HepG2 (cell line): ENCODE data around the gene FOXD2. TPM values are rescaled to one million over a fixed set of nuclear protein-coding genes. Genes with fewer than 3 reads are reported as not detected.

Source experiments
- DZIP1 ChIP-seq: sonication (generic); formaldehyde crosslinking; IDR thresholded peaks from 2 replicates; pipeline ENCODE4 v1.5.0; 2020; ENCODE audit warnings: mild to moderate bottlenecking, missing genetic modification reagents
- FLYWCH1 ChIP-seq: sonication (generic); formaldehyde crosslinking; IDR thresholded peaks from 2 replicates; pipeline ENCODE4 v1.8.1; 2023; ENCODE audit warnings: mild to moderate bottlenecking, missing genetic modification reagents
- FOXP4 ChIP-seq: sonication (generic); formaldehyde crosslinking; IDR thresholded peaks from 2 replicates; pipeline ENCODE4 v1.4.0; 2020; ENCODE audit warnings: missing genetic modification reagents
- HINFP ChIP-seq: sonication (generic); formaldehyde crosslinking; IDR thresholded peaks from 2 replicates; pipeline ENCODE4 v1.4.0; 2020; ENCODE audit warnings: low read depth, mild to moderate bottlenecking, missing genetic modification reagents
- HMGA1 ChIP-seq: sonication (generic); formaldehyde crosslinking; conservative IDR thresholded peaks from 2 replicates; pipeline ENCODE4 v1.4.0; 2020; ENCODE audit warnings: missing genetic modification reagents
- KLF11 ChIP-seq: IDR thresholded peaks from 2 replicates; pipeline ENCODE4 v1.6.1; 2016; ENCODE audit warnings: missing compliant biosample characterization
- MED8 ChIP-seq: sonication (generic); formaldehyde crosslinking; IDR thresholded peaks from 2 replicates; pipeline ENCODE4 v1.8.1; 2023; ENCODE audit warnings: mild to moderate bottlenecking, missing genetic modification reagents; ENCODE audit not compliant: insufficient replicate concordance
- NFYB ChIP-seq: sonication (generic); formaldehyde crosslinking; IDR thresholded peaks from 2 replicates; pipeline ENCODE4 v1.4.0; 2020; ENCODE audit warnings: missing genetic modification reagents
- PCBP1 ChIP-seq: fragments of 200-400 bp; formaldehyde crosslinking; IDR thresholded peaks from 2 replicates; pipeline ENCODE4 v1.6.1; 2017; ENCODE audit warnings: mild to moderate bottlenecking, low read depth, low read length, borderline replicate concordance
- PITX1 ChIP-seq: sonication (generic); formaldehyde crosslinking; IDR thresholded peaks from 2 replicates; pipeline ENCODE4 v1.5.1; 2020; ENCODE audit warnings: mild to moderate bottlenecking, missing genetic modification reagents
- SMARCE1 ChIP-seq: fragments of 450-650 bp; IDR thresholded peaks from 2 replicates; pipeline ENCODE4 v1.6.1; 2017; ENCODE audit warnings: borderline replicate concordance
- SP2 ChIP-seq: sonication (generic); formaldehyde crosslinking; IDR thresholded peaks from 2 replicates; pipeline ENCODE4 v1.5.1; 2020; ENCODE audit warnings: mild to moderate bottlenecking, missing genetic modification reagents
- SPEN ChIP-seq: sonication (generic); formaldehyde crosslinking; IDR thresholded peaks from 2 replicates; pipeline ENCODE4 v1.5.1; 2020; ENCODE audit warnings: low read depth, mild to moderate bottlenecking, missing genetic modification reagents
- SRY ChIP-seq: sonication (generic); formaldehyde crosslinking; IDR thresholded peaks from 2 replicates; pipeline ENCODE4 v1.8.0; 2022; ENCODE audit warnings: mild to moderate bottlenecking, missing genetic modification reagents
- TCF12 ChIP-seq, 2 experiments: fragments of 450-650 bp in 1 of 2; sonication (generic) in 1 of 2; formaldehyde crosslinking in 1 of 2; IDR thresholded peaks; 2 replicates each; pipeline versions ENCODE4 v1.6.1 to v1.8.0; 2017 to 2022; ENCODE audit warnings: antibody characterized with exemption in 1 of 2, mild to moderate bottlenecking in 1 of 2, missing genetic modification reagents in 1 of 2, moderate library complexity in 1 of 2
- ZNF672 ChIP-seq: sonication (generic); formaldehyde crosslinking; IDR thresholded peaks from 2 replicates; pipeline ENCODE4 v1.8.1; 2022; ENCODE audit warnings: missing genetic modification reagents
- ZNF703 ChIP-seq: sonication (generic); formaldehyde crosslinking; IDR thresholded peaks from 2 replicates; pipeline ENCODE4 v1.5.1; 2020; ENCODE audit warnings: missing genetic modification reagents, mild to moderate bottlenecking, moderate library complexity, borderline replicate concordance
- ZNF775 ChIP-seq: sonication (generic); formaldehyde crosslinking; IDR thresholded peaks from 2 replicates; pipeline ENCODE4 v1.4.0; 2020; ENCODE audit warnings: missing genetic modification reagents, mild to moderate bottlenecking, moderate library complexity, borderline replicate concordance
- polyA plus RNA-seq, 8 experiments: library from polyadenylated mRNA; depleted of rRNA in 3 of 8; stranded (reverse) in 7 of 8; unstranded in 1 of 8; fragments of >200 nt; fragmentation: Illumina TruSeq in 4 of 8; extraction: Trizol in 4 of 8; gene quantifications; 2 replicates each; pipeline versions ENCODE4 v1.2.1 to v1.2.3, GENCODE V29; 2011 to 2016; ENCODE audit warnings: low read depth in 4 of 8, missing spikeins in 1 of 8, mixed read lengths in 1 of 8; ENCODE audit not compliant: insufficient read depth in 1 of 8
- total RNA-seq, 5 experiments: library from RNA; depleted of rRNA; stranded (reverse); fragments of >200 nt; fragmentation: Illumina TruSeq; extraction: Trizol; gene quantifications; 2 replicates each; pipeline ENCODE4 v1.2.3, GENCODE V29; 2016; ENCODE audit warnings: low read depth in 1 of 5
- TF ChIP-seq, protein P1 (sequence below): sonication (generic); formaldehyde crosslinking; conservative IDR thresholded peaks from 2 replicates; pipeline ENCODE4 v1.4.0; 2020; ENCODE audit warnings: missing genetic modification reagents
- TF ChIP-seq, protein P2 (sequence below): sonication (generic); formaldehyde crosslinking; IDR thresholded peaks from 2 replicates; pipeline ENCODE4 v1.5.1; 2020; ENCODE audit warnings: missing genetic modification reagents, mild to moderate bottlenecking, borderline replicate concordance

Gene FOXD2
- total and polyA plus RNA-seq, 2 of the 13 experiments (the other 11 are each of a cell fraction or from before 2014, with no cell fraction given), result 0.01 to 0.09 TPM

- TF ChIP-seq PCBP1 (no peak), FOXP4 (CRISPR knock-in tag) (peak; percentile 93), ZNF672 (no peak), ZNF775 (CRISPR knock-in tag) (no peak), SRY (CRISPR knock-in tag) (no peak), NFYB (no peak), SMARCE1 (no peak), PITX1 (peak; percentile 97), ZNF703 (CRISPR knock-in tag) (peak; percentile 99), HINFP (CRISPR knock-in tag) (no peak), HMGA1 (CRISPR knock-in tag) (no peak), DZIP1 (no peak), FLYWCH1 (CRISPR knock-in tag) (no peak), SP2 (CRISPR knock-in tag) (no peak), SPEN (CRISPR knock-in tag) (peak; percentile 34; the same call in 1 of the 2 replicates), KLF11 (CRISPR knock-in tag) (0 out of 2 replicates have a peak, but pooled peaks have one; percentile 47), MED8 (CRISPR knock-in tag) (no peak), TCF12 (IDR thresholded peaks at IDR 0.05) (no peak), TCF12 (CRISPR knock-in tag; IDR thresholded peaks at IDR 0.05) (no peak)
- TF ChIP-seq, protein P1, sequence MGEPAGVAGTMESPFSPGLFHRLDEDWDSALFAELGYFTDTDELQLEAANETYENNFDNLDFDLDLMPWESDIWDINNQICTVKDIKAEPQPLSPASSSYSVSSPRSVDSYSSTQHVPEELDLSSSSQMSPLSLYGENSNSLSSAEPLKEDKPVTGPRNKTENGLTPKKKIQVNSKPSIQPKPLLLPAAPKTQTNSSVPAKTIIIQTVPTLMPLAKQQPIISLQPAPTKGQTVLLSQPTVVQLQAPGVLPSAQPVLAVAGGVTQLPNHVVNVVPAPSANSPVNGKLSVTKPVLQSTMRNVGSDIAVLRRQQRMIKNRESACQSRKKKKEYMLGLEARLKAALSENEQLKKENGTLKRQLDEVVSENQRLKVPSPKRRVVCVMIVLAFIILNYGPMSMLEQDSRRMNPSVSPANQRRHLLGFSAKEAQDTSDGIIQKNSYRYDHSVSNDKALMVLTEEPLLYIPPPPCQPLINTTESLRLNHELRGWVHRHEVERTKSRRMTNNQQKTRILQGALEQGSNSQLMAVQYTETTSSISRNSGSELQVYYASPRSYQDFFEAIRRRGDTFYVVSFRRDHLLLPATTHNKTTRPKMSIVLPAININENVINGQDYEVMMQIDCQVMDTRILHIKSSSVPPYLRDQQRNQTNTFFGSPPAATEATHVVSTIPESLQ (CRISPR knock-in tag), result no peak
- TF ChIP-seq, protein P2, sequence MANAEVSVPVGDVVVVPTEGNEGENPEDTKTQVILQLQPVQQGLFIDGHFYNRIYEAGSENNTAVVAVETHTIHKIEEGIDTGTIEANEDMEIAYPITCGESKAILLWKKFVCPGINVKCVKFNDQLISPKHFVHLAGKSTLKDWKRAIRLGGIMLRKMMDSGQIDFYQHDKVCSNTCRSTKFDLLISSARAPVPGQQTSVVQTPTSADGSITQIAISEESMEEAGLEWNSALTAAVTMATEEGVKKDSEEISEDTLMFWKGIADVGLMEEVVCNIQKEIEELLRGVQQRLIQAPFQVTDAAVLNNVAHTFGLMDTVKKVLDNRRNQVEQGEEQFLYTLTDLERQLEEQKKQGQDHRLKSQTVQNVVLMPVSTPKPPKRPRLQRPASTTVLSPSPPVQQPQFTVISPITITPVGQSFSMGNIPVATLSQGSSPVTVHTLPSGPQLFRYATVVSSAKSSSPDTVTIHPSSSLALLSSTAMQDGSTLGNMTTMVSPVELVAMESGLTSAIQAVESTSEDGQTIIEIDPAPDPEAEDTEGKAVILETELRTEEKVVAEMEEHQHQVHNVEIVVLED (CRISPR knock-in tag), result peak; percentile 31; the same call in 1 of the 2 replicates
Observed at GRCh38 chr1:47478090-47478489, 40.2 kb downstream of the FOXD2 start (continued).
